SK-N-SH (cell line): ENCODE data around the gene OTOG. TPM values are rescaled to one million over a fixed set of nuclear protein-coding genes. Genes with fewer than 3 reads are reported as not detected.

Experiments
- CTCF ChIA-PET: fragments of 300-600, 350-600 bp; formaldehyde crosslinking; extraction: SDS; loops from one replicate; lab custom pipeline; 2021; lab: Yijun Ruan, JAX
- POLR2A ChIA-PET: fragments of 350-600 bp; sonication (Branson Sonifier 250); formaldehyde crosslinking; extraction: SDS; loops from one replicate; lab custom pipeline; 2020; ENCODE audit warnings: antibody characterized with exemption, inconsistent platforms; lab: Yijun Ruan, JAX
- DNase-seq: peaks from one replicate; pipeline ENCODE4 v3.0.0; 2012
- H2AFZ ChIP-seq: fragments of 200-600 bp; sonication (generic); 2 replicates; pipeline ENCODE4 v1.8.1; 2016; ENCODE audit warnings: antibody characterized with exemption, mild to moderate bottlenecking, low read depth
- H3F3A ChIP-seq: fragments of 200-600 bp; sonication (generic); replicated peaks from 2 replicates; pipeline ENCODE3; 2016; ENCODE audit warnings: antibody characterized with exemption, mild to moderate bottlenecking; ENCODE audit not compliant: insufficient read depth
- H3K27ac ChIP-seq, 2 experiments: fragments of 200-500 bp in 1 of 2; fragments of 200-600 bp in 1 of 2; sonication (Bioruptor generic) in 1 of 2; sonication (generic), shearing (Covaris generic) in 1 of 2; 2 replicates each; pipeline versions ENCODE4 v1.5.1 to v1.6.1; 2014 to 2016; ENCODE audit warnings: low read depth in 2 of 2, inconsistent platforms in 1 of 2, low read length in 1 of 2, mild to moderate bottlenecking in 1 of 2, mixed read lengths in 1 of 2
- H3K27me3 ChIP-seq: fragments of 200-600 bp; sonication (generic), shearing (Covaris generic); 2 replicates; pipeline ENCODE4 v1.6.1; 2016; ENCODE audit warnings: mixed run types; ENCODE audit not compliant: insufficient read depth
- H3K36me3 ChIP-seq, 2 experiments: fragments of 200-500 bp in 1 of 2; fragments of 200-600 bp in 1 of 2; sonication (Bioruptor generic) in 1 of 2; sonication (generic) in 1 of 2; replicated peaks in 1 of 2; 2 replicates each; pipeline versions ENCODE3 to v1.5.1; 2014 to 2016; ENCODE audit warnings: low read length in 1 of 2, mild to moderate bottlenecking in 1 of 2; ENCODE audit not compliant: insufficient read depth in 2 of 2, control insufficient read depth in 1 of 2
- H3K4me1 ChIP-seq, 2 experiments: fragments of 200-500 bp in 1 of 2; fragments of 200-600 bp in 1 of 2; sonication (Bioruptor generic) in 1 of 2; sonication (generic), shearing (Covaris generic) in 1 of 2; 2 replicates each; pipeline versions ENCODE4 v1.5.1 to v1.6.1; 2014 to 2016; ENCODE audit warnings: low read depth in 1 of 2, low read length in 1 of 2, mixed run types in 1 of 2; ENCODE audit not compliant: insufficient read depth in 2 of 2, control insufficient read depth in 1 of 2
- H3K4me2 ChIP-seq: fragments of 200-600 bp; sonication (generic), shearing (Covaris generic); 2 replicates; pipeline ENCODE4 v1.6.1; 2017; ENCODE audit warnings: mixed run types
- H3K4me3 ChIP-seq, 2 experiments: fragments of 200-500 bp in 1 of 2; fragments of 200-600 bp in 1 of 2; sonication (Bioruptor generic) in 1 of 2; sonication (generic), shearing (Covaris generic) in 1 of 2; 2 replicates each; pipeline versions ENCODE4 v1.5.1 to v1.8.1; 2014 to 2016; ENCODE audit warnings: low read depth in 2 of 2, inconsistent platforms in 1 of 2, low read length in 1 of 2, mild to moderate bottlenecking in 1 of 2, mixed read lengths in 1 of 2, moderate library complexity in 1 of 2
- H3K79me2 ChIP-seq: fragments of 200-600 bp; sonication (generic); 2 replicates; pipeline ENCODE4 v1.8.1; 2017; ENCODE audit warnings: mild to moderate bottlenecking; ENCODE audit not compliant: insufficient read depth
- H3K9ac ChIP-seq: fragments of 200-600 bp; sonication (generic); 2 replicates; pipeline ENCODE4 v1.6.1; 2017; ENCODE audit warnings: mixed run types
- H3K9me2 ChIP-seq: fragments of 200-600 bp; sonication (generic); 2 replicates; pipeline ENCODE4 v1.6.1; 2017; ENCODE audit warnings: mixed run types
- H3K9me3 ChIP-seq: fragments of 200-600 bp; sonication (generic); 2 replicates; pipeline ENCODE4 v1.6.1; 2017; ENCODE audit warnings: mixed run types, mild to moderate bottlenecking, moderate library complexity
- H4K20me1 ChIP-seq: fragments of 200-600 bp; sonication (generic); 2 replicates; pipeline ENCODE4 v1.6.1; 2017; ENCODE audit warnings: mild to moderate bottlenecking, mixed run types; ENCODE audit not compliant: insufficient read depth
- CHD2 ChIP-seq: fragments of 150-350 bp; IDR thresholded peaks from 2 replicates; pipeline ENCODE4 v1.6.1; 2018; ENCODE audit warnings: low read length; ENCODE audit not compliant: partially characterized antibody
- EP300 ChIP-seq, 2 experiments: IDR thresholded peaks; 2 replicates each; pipeline versions ENCODE4 v1.4.0 to v1.6.1; 2012; ENCODE audit warnings: borderline replicate concordance in 1 of 2, low read depth in 1 of 2, low read length in 1 of 2
- FOXJ3 ChIP-seq: sonication (generic); formaldehyde crosslinking; IDR thresholded peaks from 2 replicates; pipeline ENCODE4 v1.5.1; 2020; ENCODE audit warnings: mild to moderate bottlenecking, missing genetic modification reagents
- GATA2 ChIP-seq: sonication (generic); formaldehyde crosslinking; IDR thresholded peaks from 2 replicates; pipeline ENCODE4 v1.5.0; 2020; ENCODE audit warnings: mild to moderate bottlenecking, missing genetic modification reagents
- MXI1 ChIP-seq: IDR thresholded peaks from 2 replicates; pipeline ENCODE4 v1.6.1; 2012; ENCODE audit warnings: mild to moderate bottlenecking, low read depth, low read length, improper control_type of control experiment
- NFIC ChIP-seq: IDR thresholded peaks from 2 replicates; pipeline ENCODE4 v1.4.0; 2012; ENCODE audit warnings: borderline replicate concordance
- NRF1 ChIP-seq: IDR thresholded peaks from 2 replicates; pipeline ENCODE4 v1.6.1; 2012; ENCODE audit warnings: low read depth, mild to moderate bottlenecking, low read length
- POLR2AphosphoS5 ChIP-seq: IDR thresholded peaks from 2 replicates; pipeline ENCODE4 v1.6.1; 2012; ENCODE audit warnings: low read depth, low read length
- RCOR1 ChIP-seq: fragments of 150-350 bp; IDR thresholded peaks from 2 replicates; pipeline ENCODE4 v1.6.1; 2017; ENCODE audit warnings: antibody characterized with exemption, low read length
- SIN3A ChIP-seq: IDR thresholded peaks from 2 replicates; pipeline ENCODE4 v1.6.1; 2012; ENCODE audit warnings: low read depth, mild to moderate bottlenecking, low read length, moderate library complexity, borderline replicate concordance
- SMC3 ChIP-seq: IDR thresholded peaks from 2 replicates; pipeline ENCODE4 v1.6.1; 2012; ENCODE audit warnings: low read depth, low read length, improper control_type of control experiment
- TCF12 ChIP-seq: IDR thresholded peaks from 2 replicates; pipeline ENCODE4 v1.4.0; 2012
- WGBS: methylation state at CpG from one replicate; pipeline ENCODE4 v1.1.6; 2017; ENCODE audit warnings: low lambda C conversion rate; 5-methylcytosine and 5-hydroxymethylcytosine counted together
- polyA plus RNA-seq, 3 experiments: library from polyadenylated mRNA; depleted of rRNA; stranded (reverse); fragments of >200 nt; gene quantifications; 2 replicates each; pipeline ENCODE4 v1.2.3, GENCODE V29; 2012
- TF ChIP-seq, protein P1 (sequence below): IDR thresholded peaks from 2 replicates; pipeline ENCODE4 v1.4.0; 2012; ENCODE audit warnings: low read depth, borderline replicate concordance
- TF ChIP-seq, protein P2 (sequence below): IDR thresholded peaks from 2 replicates; pipeline ENCODE4; 2012
- TF ChIP-seq, protein P3 (sequence below): IDR thresholded peaks from 2 replicates; pipeline ENCODE4 v1.6.1; 2012; ENCODE audit warnings: mild to moderate bottlenecking, low read depth, low read length, moderate library complexity
- TF ChIP-seq, protein P4 (sequence below): IDR thresholded peaks from 2 replicates; pipeline ENCODE4 v1.4.0; 2012; ENCODE audit warnings: low read depth, borderline replicate concordance

OTOG gene
- polyA plus RNA-seq, 1 of the 3 experiments (the other 2 are of a cell fraction) = not detected

DNA sequence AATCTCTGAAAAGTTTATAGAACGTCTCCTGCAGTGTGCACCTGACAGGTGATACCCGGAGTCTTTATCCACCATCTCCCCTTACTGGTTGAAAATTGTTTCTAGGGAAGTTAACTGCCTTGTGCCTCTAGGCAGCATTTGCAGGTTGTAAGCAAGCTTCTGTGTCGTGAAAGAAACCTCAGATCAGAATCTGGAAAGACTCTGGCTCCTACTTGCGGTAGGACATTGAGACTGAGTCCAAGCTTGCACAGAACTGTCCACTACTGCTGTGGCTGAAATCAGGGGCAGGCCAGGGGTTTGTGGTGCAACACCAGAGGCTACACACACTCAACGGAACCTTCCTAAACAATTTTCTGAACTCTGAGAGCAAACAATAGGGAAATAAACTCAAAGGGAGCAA, 137.5 kb downstream of the OTOG start (continued):
- TF ChIP-seq MXI1 = no peak

DNA sequence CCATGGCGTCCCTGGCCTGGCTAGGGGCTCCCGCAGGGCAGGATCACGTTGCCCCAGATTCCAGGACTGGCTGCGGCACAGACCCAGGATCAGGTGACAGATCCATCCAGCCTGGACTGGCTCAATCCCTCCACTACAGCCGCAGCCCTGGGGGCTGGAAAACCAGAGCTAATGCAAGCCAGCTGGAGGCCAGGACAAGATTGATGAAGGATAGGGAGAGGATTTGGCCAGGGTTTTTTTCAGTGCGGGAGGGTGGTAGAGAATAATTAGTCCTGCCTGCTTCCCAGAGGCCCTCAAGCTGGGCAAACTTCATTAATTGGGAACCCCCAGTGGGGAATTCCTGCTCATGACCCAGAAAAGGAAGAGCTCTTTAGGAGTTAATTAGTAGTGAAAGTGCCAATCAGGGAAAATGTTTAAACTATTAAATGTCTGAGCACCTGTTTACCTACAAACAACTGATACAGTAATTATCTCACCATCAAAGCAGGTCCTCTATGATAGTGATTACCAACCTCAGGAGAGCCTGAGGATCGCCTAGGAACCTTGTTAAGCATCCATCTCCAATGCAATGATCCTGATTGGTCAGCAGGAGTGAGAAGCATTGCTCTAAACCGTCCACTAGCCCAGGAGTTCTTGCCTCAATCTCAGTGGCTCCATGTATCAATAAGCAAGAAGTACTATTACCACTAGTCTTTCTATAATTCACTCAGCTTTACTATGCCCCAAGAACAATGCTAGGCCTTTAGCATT, 139.3 kb downstream of the OTOG start:
- peaks cover 0 to 11% of the 10 kb centered on the region in 2 experiments; a peak in 1 of 4 replicates for H3K4me1 ChIP-seq
- no peaks in the 10 kb centered on the region for H3K27me3 ChIP-seq
- H3K27ac ChIP-seq = no peak overlapping the region; a peak in 1 of 4 replicates
- peak; percentile 89 for DNase-seq
- H3K9me3 ChIP-seq = no peaks in the 10 kb centered on the region
- TF ChIP-seq TCF12 (peak; percentile 90), EP300 (IDR thresholded peaks at IDR 0.05; ENCODE audit: borderline replicate concordance in 1 of 2, low read depth in 1 of 2, low read length in 1 of 2) (peak; percentile 25 to 93; a peak in 3 of 4 replicates), GATA2 (CRISPR knock-in tag) (peak; percentile 93), FOXJ3 (CRISPR knock-in tag) (peak; percentile 76), CHD2 (peak; percentile 88), POLR2AphosphoS5 (peak; percentile 71), SIN3A (no peak), NRF1 (no peak), RCOR1 (peak; percentile 99), MXI1 (peak; percentile 32; the same call in 1 of the 2 replicates), NFIC (peak; percentile 39; the same call in 1 of the 2 replicates), SMC3 (no peak)
- TF ChIP-seq, protein P1, sequence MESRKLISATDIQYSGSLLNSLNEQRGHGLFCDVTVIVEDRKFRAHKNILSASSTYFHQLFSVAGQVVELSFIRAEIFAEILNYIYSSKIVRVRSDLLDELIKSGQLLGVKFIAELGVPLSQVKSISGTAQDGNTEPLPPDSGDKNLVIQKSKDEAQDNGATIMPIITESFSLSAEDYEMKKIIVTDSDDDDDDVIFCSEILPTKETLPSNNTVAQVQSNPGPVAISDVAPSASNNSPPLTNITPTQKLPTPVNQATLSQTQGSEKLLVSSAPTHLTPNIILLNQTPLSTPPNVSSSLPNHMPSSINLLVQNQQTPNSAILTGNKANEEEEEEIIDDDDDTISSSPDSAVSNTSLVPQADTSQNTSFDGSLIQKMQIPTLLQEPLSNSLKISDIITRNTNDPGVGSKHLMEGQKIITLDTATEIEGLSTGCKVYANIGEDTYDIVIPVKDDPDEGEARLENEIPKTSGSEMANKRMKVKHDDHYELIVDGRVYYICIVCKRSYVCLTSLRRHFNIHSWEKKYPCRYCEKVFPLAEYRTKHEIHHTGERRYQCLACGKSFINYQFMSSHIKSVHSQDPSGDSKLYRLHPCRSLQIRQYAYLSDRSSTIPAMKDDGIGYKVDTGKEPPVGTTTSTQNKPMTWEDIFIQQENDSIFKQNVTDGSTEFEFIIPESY = no peak
- TF ChIP-seq, protein P2, sequence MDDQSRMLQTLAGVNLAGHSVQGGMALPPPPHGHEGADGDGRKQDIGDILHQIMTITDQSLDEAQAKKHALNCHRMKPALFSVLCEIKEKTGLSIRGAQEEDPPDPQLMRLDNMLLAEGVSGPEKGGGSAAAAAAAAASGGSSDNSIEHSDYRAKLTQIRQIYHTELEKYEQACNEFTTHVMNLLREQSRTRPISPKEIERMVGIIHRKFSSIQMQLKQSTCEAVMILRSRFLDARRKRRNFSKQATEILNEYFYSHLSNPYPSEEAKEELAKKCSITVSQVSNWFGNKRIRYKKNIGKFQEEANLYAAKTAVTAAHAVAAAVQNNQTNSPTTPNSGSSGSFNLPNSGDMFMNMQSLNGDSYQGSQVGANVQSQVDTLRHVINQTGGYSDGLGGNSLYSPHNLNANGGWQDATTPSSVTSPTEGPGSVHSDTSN = peak; percentile 77
- TF ChIP-seq, protein P3, sequence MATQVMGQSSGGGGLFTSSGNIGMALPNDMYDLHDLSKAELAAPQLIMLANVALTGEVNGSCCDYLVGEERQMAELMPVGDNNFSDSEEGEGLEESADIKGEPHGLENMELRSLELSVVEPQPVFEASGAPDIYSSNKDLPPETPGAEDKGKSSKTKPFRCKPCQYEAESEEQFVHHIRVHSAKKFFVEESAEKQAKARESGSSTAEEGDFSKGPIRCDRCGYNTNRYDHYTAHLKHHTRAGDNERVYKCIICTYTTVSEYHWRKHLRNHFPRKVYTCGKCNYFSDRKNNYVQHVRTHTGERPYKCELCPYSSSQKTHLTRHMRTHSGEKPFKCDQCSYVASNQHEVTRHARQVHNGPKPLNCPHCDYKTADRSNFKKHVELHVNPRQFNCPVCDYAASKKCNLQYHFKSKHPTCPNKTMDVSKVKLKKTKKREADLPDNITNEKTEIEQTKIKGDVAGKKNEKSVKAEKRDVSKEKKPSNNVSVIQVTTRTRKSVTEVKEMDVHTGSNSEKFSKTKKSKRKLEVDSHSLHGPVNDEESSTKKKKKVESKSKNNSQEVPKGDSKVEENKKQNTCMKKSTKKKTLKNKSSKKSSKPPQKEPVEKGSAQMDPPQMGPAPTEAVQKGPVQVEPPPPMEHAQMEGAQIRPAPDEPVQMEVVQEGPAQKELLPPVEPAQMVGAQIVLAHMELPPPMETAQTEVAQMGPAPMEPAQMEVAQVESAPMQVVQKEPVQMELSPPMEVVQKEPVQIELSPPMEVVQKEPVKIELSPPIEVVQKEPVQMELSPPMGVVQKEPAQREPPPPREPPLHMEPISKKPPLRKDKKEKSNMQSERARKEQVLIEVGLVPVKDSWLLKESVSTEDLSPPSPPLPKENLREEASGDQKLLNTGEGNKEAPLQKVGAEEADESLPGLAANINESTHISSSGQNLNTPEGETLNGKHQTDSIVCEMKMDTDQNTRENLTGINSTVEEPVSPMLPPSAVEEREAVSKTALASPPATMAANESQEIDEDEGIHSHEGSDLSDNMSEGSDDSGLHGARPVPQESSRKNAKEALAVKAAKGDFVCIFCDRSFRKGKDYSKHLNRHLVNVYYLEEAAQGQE = no peak
- TF ChIP-seq, protein P4, sequence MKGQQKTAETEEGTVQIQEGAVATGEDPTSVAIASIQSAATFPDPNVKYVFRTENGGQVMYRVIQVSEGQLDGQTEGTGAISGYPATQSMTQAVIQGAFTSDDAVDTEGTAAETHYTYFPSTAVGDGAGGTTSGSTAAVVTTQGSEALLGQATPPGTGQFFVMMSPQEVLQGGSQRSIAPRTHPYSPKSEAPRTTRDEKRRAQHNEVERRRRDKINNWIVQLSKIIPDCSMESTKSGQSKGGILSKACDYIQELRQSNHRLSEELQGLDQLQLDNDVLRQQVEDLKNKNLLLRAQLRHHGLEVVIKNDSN = peak; percentile 54; the same call in 1 of the 2 replicates
- no peak overlapping the region for H2AFZ ChIP-seq
- CTCF ChIA-PET = interaction anchor here (0.8 to 1.8 kb wide), 9 partner anchors 10 to 108 kb away, joined by 3 to 10 read pairs (median 4); no protein-coding TSS in a partner anchor
- H3F3A ChIP-seq = peaks cover 9% of the 10 kb centered on the region
- WGBS = 10% methylated on average over 5 of the region's 8 CpGs
- H3K79me2 ChIP-seq = no peaks in the 10 kb centered on the region
- no peaks in the 10 kb centered on the region for H3K9me2 ChIP-seq
- H3K9ac ChIP-seq = no peak overlapping the region
- no peak overlapping the region for H3K4me3 ChIP-seq
- POLR2A ChIA-PET = no interaction called here
- H3K4me2 ChIP-seq = no peak overlapping the region
- H3K36me3 ChIP-seq = no peaks in the 10 kb centered on the region
- no peaks in the 10 kb centered on the region for H4K20me1 ChIP-seq
